ENCODE data around the gene TMEM154.
"Not testable (repeated sequence)": the region's sequence is repeated elsewhere in the genome, so short reads cannot be mapped to it uniquely, and the experiment has no call there.

TMEM154 gene

DNA sequence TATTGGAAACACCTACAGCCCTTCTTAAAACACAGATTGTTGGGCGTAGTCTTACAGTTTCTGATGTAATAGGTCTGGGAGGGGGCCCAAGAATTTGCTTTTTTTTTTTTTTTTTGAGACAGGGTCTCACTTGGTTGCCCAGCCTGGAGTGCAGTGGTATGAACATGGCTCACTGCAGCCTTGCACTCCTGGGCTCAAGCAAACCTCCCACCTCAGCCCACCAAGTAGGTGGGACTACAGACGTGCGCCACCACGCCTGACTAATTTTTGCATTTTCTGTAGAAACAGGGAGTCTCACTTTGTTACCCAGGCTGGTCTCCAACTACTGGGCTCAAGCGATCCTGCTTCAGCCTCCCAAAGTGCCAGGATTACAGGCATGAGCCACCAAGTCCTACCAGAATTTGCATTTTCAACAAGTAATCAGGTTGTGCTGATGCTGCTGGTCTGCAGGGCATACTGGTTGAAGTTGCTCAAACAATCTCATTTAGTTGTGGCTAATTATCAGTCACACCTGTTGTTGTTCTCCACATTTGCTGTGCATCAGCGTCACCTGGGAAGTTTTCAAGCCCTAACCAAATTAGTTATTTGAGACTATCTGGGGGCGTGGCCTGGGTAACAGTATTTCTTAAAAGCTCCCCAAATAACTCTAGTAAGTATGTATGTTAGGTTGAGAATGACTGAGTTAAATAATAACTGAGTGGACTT, 14.0 kb downstream of the TMEM154 start:
- no peak for DNase-seq

GRCh38 chr4:152664067-152664378, 15.8 kb downstream of the TMEM154 start:
- not testable (repeated sequence) for DNase-seq

DNA sequence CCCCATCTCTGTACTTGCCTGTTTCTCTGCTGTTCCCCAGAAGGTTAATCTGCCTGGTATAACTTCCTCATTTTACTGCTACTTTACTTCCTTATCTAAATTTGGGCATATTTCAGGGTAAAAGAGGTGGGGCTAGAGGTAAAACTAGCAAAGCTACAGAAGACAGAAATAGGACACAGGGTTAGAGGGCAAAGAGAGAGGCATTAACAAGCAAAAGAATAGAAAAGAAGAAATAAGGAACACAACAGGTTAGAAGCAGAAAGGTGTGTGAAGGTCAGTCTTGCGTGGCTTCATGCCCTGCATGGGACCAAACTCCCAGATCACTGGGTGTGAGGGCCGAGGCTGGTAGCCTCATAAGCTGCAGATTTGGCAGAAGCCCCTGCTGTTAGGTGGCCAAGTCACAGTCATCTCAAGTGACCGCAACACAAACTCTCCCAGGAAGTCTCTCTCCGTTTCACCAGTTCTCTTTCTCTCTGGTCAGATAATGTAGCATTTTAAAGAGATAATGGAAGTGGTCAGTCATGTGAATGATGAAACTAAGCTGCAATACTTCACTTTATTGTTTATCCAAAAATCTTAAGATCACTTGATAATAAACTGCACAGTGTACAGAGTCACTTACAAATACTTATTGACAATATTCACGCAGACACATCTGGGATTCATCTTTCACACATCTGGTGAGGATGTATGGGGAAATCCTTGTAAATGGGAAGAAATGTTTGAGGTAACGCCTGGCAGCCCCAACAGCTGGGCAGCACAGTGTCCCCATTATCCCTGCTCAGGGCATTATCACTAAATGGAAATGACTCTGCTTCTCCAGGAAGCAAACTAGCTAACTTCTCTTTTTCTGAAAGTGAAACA, 16.4 kb downstream of the TMEM154 start:
- DNase-seq: no peak

- no peak for DNase-seq
Measured at GRCh38 chr4:152661649-152662048, 18.1 kb downstream of the TMEM154 start.

GRCh38 chr4:152660526-152660925, 19.3 kb downstream of the TMEM154 start:
- no peak for DNase-seq

DNA sequence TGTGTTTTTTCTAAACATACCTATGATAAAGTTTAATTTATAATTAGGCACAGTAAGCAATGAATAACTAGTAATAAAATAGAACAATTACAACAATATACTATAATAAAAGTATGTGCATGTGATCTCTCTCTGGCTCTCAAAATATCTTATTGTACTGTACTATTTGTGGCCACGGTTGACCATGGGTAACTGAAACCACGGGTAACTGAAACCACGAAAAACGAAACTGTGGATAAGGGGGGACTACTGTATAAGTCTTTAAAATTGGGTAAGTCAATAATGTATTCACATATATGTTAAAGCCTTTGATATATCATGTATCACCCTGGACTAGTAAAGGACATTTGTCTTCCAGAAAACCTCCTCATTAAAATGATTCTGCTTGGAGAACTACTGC, 20.0 kb downstream of the TMEM154 start:
- no peak for DNase-seq

GRCh38 chr4:152657657-152658056, 22.1 kb downstream of the TMEM154 start:
- DNase-seq: no peak

GRCh38 chr4:152655272-152656129, 24.3 kb downstream of the TMEM154 start:
- DNase-seq: no peak

DNA sequence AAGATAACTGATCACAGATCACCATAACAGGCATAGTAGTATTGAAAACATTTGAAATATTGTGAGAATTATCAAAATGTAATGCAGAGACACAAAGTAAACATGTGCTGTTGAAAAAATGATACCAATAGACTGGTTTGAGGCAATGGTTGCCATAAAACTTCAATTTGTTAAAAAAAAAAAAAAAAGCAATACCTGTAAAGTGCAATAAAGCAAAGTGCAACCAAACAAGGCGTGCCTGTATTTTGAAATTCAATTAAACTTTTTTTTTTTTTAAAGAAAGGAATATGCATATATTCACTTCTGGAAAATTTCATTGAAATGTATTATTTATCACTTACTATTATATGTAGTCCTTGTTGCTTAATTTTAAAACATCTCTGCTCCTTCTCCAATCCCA, 27.7 kb downstream of the TMEM154 start:
- no peak for DNase-seq

GRCh38 chr4:152651473-152652060, 28.2 kb downstream of the TMEM154 start:
- DNase-seq: no peak

GRCh38 chr4:152646221-152646620, 33.6 kb downstream of the TMEM154 start:
- DNase-seq: no peak

DNA sequence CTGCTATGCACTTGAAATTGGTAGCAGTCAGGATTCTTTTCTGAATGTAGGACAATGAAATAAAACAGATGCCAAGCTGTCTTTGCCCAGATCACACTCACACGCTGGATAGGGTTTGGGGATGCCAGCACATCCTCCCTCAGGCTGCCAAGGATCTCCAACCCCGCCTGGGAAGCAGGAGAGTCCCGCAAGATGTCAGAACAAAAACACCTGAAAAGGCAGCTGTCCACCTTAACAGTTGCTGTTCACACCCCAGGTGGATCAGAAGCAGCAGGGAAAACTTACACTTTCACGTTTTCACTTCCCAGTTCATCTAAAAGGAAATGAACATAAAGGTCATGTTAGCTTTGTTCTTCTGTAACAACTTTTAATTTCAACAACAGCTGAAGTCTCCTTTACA, 35.7 kb downstream of the TMEM154 start:
- DNase-seq: no peak

DNA sequence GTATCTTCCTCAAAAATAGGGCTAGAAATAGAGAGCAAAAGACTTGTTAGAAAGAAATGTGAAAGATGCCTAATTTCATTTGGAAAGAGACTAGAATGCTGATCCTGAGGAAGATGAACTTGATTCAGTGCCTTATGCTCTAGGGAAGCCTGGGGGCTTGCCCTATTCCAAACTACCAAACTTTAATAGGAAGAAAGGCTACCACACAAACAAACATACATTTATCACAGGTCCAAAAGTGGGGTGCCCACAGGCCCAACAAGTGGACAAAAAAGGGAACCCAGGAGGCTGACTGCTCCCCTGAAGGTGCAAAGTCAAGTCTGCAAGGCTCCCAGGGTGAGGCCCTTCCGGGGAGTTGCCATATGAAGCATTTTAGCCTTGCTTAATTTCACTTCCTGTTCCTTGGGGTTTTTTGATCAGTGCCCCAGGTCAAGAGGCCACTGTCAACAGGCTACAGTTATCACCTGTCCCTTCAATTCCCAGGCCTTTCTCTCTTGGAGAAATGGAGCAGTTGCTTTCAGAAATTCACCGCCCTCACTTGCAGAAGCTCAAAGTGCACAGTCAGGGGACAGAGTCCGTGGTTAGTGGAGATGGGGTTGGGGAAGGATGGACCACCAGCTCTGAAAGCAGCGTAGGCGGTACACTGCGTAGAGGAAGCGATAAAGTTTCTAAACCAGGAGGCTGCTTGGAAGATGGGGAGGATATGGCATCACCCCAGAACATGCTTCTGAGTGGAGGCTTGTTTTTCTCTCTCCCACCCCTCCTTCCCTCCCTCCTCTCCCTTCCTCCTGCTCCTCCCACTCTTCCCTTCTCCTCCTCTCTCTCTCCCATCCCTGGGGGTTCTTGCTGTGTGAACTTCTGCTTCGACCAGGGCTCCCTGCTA, 36.4 kb downstream of the TMEM154 start:
- no peak for DNase-seq

GRCh38 chr4:152640058-152640921, 39.5 kb downstream of the TMEM154 start:
- DNase-seq: no peak

DNA sequence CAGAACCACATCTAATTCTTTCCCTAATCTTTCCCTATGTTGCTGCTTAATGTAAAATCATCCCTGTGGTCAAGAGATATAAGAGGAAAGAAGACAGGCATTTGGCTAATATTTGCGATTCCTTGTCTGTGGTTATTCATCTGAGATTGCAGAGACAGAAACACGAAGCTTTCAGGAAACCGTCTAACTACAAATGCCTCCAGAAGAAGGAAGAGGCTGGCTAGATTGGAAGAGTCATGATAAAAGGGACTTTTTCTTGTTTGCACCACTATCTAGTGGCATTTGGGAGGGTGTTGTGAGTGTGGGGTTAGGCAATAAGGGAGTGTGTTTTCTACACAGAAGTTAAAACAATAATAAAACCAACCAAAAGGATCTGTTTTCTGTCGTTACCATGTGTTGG, 43.9 kb downstream of the TMEM154 start:
- no peak for DNase-seq

DNA sequence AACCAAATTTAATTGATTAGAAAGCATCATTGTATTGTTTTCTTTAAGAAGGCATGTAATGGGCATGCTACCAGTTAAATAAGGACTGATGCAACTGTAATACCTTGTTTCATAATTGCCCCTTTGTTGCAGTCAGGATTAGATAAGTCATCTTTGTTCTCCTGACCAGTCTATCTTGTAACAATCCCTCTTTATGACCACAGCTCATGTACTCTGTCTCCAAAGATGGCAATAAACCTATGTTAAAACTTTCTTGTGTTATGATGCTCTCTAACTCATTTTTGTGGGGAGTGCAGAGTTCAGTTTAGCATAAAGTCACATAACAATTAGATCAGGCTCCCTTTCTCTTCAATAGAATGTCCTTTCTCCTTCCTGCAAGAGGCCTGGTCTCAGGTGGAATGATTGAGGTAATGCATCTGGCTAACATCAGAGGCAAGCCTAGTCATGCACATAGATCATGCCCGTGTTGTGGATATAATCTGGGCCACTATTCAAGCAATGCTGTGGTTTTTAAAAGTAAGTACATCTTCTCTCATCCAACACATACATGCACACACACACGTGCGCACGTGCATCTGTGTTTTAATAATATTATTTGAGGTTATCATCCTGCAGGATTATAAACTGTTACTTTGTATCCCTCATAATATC, 45.6 kb downstream of the TMEM154 start:
- DNase-seq: no peak

- no peak for DNase-seq
Measured at GRCh38 chr4:152633118-152633517, 46.7 kb downstream of the TMEM154 start.

DNA sequence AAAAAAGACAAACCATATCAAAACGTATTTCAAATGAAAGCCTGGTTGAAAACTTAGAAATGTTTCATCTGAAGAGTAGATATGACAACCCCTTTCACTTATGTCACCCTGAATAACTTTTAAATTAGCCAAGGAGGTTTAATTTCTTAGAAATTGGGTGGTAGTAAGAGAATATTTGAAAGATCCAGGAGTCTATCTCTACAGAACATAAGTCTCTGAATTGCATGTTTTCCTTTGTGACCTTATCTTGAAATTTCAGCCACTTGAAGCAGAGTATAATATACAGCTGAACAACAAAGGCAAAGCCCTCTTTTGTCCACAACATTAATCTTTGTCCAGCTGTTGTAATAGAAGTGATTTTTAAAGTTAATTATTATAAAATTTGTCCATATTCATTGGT, 49.5 kb downstream of the TMEM154 start:
- no peak for DNase-seq

DNA sequence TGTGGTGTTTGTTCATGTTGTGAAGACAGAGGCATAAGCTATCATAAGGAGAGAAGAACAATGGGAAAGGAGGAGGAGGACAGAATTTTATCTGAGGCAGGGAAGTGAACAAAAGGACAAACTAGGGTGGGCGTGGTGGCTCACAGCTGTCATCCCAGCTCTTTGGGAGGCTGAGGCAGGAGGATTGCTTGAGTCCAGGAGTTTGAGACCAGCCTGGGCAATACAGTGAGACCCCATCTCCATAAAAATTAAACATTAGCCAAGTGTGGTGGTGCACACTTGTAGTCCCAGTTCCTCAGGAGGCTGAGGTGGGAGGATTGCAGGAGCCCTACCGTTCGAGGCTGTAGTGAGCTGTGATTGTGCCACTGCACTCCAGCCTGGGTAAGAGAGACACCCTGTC, 49.9 kb downstream of the TMEM154 start:
- DNase-seq: no peak

DNA sequence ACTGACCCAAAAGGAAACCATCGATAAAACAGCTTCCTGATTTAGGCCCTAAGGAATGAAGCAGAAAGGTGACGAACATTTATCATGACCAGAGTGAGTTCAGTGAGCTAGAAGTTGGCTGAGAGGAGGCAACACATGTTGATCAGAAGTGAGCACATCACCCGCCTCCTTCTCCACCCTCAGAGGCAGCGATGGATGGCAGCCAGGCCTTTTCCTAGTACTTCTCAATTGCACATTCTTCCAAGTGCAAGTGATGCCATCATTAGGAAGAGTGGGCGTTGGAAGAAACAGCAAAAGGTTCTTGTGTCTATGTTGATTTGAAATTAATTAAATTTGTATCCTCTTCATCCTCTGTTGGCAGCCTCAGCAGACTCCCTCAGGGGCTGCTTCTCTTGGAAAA, 51.7 kb downstream of the TMEM154 start:
- no peak for DNase-seq

- no peak for DNase-seq
Measured at GRCh38 chr4:152626790-152627189, 53.0 kb downstream of the TMEM154 start.
